GM21515 (cell line): ENCODE data around the gene APEX1.
"Not testable (repeated sequence)": the region's sequence is repeated elsewhere in the genome, so short reads cannot be mapped to it uniquely, and the experiment has no call there.

ENCODE experiments used
- ATAC-seq: cut with Tn5 transposase; IDR thresholded peaks from one replicate; pipeline ENCODE4 v1.9.1; 2021; ENCODE audit not compliant: unreplicated experiment

APEX1 gene

DNA sequence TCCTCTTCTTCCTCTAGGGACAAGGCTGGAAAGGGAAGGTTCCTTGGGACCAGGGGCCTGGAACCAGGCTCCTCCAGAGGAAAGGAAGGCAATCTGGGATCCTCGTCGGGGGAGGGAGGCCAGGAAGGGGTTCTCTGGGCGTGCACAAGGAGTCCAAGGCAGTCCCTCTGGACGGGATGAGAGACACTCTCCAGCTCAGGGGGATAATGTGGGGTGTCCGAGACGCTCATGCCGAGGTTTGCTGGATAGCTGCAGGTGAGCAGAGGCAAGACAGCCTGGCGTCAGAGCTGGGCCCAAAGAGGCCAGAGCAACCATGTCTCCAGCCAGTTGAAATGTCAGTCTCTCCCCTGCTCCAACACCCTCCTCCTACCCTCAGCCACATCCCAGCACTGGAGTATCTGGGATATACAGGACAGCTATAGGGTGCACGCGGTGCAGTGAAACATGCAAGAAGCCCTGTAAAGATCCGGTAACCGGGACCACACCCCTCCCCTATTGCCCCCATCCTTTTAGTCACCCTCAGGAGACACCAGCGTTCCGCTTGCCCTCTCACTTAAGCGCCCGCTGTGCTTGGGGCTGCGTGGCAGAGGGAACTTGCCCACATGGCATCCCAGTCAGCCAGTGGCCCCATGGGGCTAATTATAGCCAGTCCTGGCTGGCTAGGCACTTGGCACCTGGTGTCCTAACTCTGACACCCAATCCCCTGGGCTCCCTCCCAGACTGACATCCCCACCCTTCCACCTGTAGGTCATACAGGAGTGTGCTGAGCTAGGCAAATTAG, 19.3 kb upstream of the APEX1 start, which contains the start of gene KLHL33:
Gene KLHL33, minus strand, starts transcription at position 585 of the 781 bp plus-strand sequence. Its CDS starts 355 bp downstream, at position 230.
- ATAC-seq, result no peak

- ATAC-seq, result no peak
These were observed 18.7 kb upstream of the APEX1 start for GRCh38 chr14:20436363-20436755.

GRCh38 chr14:20438664-20439063, 16.4 kb upstream of the APEX1 start:
- ATAC-seq, result no peak

- no peak for ATAC-seq
These were observed 14.6 kb upstream of the APEX1 start for GRCh38 chr14:20440465-20440864.

DNA sequence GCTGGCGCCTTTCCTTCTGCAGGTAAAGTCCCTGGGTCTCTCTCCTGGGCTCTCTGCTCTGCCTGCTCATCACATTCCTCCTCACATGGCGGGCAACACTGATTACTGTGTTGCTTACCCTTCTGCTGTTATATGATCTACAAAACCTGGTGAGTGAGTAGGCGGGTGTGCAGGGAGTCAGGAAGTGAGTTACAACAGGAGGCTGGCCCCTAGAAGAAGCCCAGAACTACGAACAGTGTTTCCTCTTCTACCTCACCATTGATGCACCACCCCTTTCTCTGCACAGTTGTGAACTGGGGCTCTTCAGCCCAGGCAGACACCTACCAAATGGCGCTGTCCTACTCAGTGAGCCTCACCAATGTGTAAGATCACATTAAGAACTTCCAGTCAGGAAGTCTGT, 14.1 kb upstream of the APEX1 start:
- ATAC-seq, result no peak

GRCh38 chr14:20441461-20441860, 13.6 kb upstream of the APEX1 start:
- no peak for ATAC-seq

GRCh38 chr14:20443650-20444049, 11.4 kb upstream of the APEX1 start:
- ATAC-seq, result not testable (repeated sequence)

DNA sequence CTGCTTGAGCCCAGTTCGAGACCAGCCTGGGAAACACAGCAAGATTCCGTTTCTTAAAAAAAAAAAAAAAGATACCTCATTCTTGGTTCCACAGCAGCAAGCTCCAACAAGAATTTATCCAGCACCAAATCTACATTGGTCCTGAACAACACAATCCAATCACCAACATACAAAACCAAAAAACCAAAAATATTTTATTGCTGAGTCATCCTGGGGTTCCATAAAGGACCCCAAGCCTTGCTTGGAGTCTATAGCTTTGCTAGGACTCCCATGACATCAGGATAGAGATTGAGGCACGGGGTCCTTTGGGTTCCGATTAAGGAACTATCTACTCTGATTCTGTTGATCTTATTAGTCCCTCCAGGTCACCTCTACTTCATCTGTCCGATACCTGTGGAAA, 8.1 kb upstream of the APEX1 start:
- ATAC-seq, result no peak

GRCh38 chr14:20452831-20453230, 2.2 kb upstream of the APEX1 start:
- not testable (repeated sequence) for ATAC-seq

- ATAC-seq, result peak; percentile 46
These were observed 602 bp downstream of the APEX1 start for GRCh38 chr14:20455355-20456300.

DNA sequence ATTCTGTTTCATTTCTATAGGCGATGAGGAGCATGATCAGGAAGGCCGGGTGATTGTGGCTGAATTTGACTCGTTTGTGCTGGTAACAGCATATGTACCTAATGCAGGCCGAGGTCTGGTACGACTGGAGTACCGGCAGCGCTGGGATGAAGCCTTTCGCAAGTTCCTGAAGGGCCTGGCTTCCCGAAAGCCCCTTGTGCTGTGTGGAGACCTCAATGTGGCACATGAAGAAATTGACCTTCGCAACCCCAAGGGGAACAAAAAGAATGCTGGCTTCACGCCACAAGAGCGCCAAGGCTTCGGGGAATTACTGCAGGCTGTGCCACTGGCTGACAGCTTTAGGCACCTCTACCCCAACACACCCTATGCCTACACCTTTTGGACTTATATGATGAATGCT, 1.9 kb downstream of the APEX1 start:
- ATAC-seq, result no peak

- no peak for ATAC-seq
These were observed 3.2 kb downstream of the APEX1 start for GRCh38 chr14:20458031-20458789.

DNA sequence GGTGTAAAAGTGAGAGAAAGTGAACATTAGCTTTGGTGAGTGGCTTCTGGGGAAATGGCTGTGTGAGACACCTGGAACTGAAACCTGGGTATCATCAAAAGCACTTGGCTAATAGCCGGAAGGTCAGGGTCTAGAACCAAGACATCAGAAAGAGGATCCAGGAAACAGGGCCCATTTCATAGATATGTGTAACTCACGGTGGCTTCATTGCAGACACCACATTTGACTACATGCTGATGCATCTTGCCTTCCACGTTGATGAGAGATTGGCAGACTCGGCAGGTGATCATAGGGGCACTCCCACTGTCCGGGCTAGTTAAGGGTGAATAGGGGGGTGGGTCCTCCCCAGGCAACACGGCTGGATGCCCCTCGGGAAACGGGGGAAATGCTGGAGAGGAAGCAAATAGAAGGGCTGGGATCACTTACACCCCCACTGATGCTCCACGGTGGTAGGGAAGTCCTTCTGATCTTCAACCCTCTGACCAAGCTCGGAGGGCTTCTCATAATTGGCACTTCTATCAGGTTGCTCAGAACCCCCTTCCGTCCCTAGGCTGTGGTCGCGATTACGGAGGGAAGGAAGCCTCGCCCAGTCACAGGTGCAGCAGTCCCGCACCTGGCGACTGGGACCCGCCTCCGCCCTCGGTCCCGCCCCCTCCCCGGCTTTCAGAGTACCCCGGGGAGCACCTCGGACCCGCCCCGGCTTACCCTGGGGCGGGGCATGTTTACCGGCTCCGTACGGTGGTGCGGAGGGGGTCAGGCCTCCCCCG, 5.6 kb downstream of the APEX1 start:
- ATAC-seq, result peak; percentile 6

DNA sequence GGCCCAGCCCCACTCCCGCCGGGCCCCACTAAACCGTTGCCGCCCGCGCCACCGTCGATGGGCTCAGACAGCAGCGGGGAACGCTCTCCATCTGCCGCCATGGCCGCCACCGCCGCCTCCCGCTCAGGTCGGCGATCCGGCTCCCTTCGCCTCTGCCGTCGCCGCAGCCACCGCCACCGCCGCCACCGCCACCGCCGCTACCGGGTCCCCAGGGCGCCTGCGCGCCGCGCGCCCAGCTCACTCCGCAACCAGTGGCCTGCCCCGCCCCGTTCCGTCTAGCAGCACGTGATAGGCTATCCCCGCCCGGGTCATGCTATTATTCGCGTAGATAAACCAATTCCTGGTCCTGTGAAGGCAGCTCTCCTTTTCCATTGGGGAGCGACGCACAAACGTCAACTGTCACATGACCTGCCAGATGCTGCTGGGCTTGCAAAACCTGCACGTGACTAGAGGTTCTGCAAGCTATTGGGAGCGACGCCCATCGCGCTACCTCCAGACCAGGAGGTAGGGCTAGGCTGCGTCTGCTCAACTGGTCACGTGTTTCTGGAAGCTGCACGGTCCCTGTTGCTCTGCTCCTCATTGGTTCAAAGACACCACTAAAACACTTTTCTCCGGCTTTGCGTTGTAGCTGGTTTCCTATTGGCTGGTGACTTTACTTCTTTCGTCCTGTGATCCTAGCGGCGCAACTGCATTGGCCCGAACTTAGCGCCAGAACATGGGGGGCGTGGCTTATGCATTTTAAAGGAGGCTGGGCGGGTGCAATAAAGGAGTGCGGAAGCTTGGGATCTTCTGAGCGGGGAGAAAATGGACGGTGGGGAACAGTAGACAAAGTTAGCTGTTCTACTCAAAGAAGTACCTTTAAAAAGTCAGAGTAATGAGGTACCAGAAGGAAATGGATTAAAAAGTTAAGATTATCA, 6.5 kb downstream of the APEX1 start, which contains the start of gene PIP4P1:
Gene PIP4P1, minus strand, starts transcription at position 210 of the 917 bp plus-strand sequence. Its CDS starts 109 bp downstream, at position 101.
- peak; percentile 90 for ATAC-seq

DNA sequence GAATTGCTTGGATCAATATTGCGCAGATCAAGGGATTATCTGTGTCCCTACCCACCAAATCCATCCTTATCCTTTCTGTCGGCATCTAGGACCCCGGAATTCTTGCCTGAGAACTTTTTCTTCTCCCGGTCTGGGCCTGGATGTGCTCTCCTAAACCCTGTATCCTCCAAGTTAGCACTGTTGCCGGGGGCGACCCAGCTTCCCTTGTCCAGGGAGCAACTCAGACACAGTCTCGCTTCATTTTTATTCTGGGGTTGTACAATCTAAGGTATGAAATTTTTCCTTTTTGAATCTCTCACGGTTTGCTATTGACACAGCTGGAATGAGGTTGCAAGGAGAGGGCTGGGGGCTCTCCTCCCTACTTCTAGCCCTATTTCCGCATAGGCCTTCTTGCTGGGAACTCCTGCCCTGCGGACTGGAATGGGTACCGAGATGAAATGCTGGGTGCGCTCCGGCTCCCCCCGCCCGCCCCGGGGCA, 13.8 kb downstream of the APEX1 start:
- no peak for ATAC-seq

DNA sequence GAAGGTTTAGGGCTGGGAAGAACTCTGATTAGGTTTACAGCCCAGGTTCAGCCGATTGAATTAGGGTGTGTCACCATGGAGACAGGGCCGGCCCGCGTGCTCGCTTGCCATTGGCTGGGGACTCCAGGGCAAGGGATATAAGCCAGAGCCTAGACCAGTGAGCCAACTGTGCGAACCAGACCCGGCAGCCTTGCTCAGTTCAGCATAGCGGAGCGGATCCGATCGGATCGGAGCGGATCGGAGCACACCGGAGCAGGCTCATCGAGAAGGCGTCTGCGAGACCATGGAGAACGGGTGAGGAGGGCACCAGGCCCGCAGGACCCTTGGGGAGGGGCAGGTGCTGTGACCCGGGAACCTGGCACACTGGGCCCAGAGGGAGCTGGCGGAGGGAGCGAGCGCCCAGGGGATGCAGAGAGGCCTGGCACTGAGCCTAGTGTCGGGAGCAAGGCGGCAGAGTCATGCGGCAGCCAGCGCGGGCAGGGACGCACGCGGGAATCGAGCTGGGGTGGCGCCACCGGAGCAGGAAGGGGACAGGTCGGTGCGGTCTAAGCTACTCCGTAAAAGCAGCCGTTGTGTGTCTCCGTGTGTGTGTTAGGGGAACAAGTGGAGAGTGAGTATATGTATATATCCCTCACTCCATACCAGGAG, 14.3 kb downstream of the APEX1 start, which contains the start of gene PNP:
Gene PNP, plus strand, starts transcription at position 165 of the 648 bp plus-strand sequence. Its CDS starts 119 bp downstream, at position 284.
- ATAC-seq, result peak; percentile 94

GRCh38 chr14:20469890-20470602, 15.0 kb downstream of the APEX1 start:
- peak; percentile 19 for ATAC-seq

DNA sequence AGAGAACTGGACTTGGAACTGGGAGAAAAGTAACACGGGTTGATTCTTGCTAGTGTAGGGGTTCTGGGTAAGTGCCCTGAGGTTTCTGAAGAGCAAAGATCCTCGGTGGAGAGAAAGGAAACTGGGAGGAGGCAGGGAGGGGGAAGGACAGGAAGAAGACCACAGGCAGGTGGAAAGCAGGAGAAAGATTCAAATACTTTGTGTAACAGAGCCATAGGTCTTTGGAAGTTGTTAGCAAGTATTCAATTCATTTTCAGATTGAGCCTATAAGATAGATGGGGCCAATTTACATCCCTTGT, 15.5 kb downstream of the APEX1 start:
- no peak for ATAC-seq
